GM21737 (cell line): ENCODE measurements around the gene SFXN3.

Experiments
- ATAC-seq: cut with Tn5 transposase; IDR thresholded peaks from one replicate; pipeline ENCODE4 v1.9.1; 2021; ENCODE audit warnings: mild to moderate bottlenecking, moderate library complexity; ENCODE audit not compliant: unreplicated experiment

SFXN3 gene

DNA sequence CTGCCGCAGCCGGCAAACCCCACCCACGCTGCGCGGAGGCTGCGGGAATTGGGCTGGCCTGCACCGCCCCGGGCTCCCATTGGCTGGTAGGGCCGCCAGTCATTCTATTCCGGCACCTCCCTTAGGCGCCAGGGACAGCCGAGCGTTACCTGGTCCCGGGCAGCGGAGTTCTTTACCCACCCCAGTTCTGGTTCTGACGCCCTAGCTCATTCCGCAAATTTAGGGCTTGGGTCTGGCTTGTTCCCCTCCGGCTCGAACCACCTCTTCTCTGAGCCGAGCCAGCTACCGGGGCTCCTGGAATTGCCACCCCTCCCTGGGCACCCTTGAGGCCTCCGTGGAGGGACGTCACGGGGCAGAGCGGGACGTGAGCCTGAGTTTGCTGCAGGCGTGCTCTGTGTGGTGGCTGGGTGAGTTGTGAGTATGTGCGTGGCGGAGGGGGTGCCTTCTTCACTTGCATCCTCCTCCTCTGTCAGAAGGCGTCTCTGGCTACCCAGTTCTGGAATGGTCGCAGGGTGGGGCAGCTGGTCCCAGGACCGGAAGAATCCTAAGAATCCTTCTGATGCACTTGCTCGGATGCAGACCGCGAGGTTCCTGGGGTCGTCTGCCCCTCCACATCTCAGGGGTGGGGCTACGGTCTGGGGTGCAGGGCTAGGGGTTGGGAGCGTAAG lies at the start of gene SFXN3, which contains the start of gene PDZD7:
SFXN3 (plus strand) TSS at position 107 of the 668 bp plus-strand sequence. CDS start 3,461 bp downstream, outside the sequence.
PDZD7 (minus strand) TSS at position 2 of the 668 bp plus-strand sequence. CDS start 910 bp downstream, outside the sequence.
- ATAC-seq: peak; percentile 81

- no peak for ATAC-seq
These were observed 47.9 kb upstream of the SFXN3 start for GRCh38 chr10:100982916-100983830.

DNA sequence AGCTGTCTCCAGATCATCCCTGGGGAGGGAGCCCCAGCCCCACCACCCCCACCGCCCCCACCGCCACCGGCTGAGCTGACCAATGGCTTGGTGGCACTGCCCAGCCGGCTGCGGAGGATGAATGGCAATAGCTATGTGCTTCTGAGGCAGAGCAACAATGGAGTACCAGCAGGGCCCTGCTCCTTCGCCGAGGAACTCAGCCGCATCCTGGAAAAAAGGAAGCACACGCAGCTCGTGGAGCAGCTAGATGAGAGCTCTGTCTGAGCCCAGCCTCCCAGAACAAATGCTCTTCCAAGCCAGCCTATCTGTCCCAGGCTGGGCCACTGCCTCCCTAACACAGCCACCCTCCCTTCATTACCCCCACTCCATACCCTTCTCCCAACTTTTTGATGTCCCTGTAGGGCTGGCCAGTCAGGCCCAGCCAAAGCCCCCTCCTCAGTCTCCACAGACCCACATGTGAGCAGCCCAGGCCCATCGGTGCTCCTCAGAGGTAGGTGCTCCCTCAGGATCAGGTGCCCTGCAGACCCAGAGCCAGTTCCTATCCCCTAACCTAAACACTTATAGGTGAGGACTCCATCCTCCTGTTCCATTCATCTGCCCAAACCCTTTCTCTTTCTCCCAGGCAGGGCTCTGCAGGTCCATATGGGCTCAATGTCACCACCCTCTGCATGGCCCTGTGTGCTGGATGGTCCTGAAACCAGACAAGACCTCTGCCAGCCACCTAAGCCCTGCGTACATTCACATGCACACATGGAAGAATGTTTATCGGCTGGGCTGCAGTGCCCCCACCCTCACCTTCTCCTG lies 47.0 kb upstream of the SFXN3 start:
- ATAC-seq: no peak

GRCh38 chr10:100984672-100985177 lies 46.3 kb upstream of the SFXN3 start:
- ATAC-seq: no peak

DNA sequence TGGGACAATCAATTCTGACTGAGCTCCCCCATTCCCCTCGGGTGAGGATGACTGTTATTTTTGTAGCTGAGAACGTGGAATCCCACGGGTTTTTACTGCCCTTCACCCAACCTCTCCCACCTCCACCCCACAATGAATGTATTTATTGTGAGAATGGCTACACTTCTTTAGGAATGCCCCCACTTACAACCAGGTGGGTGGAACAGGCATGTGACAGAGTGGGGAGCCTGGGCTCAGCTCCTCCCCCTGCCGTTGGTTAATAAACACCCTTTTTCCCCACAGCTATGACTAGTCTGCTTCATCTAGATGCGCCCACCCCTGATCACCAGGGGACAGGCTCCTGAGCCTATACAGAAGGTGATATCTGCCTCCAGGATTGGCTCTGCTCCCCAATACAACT lies 45.7 kb upstream of the SFXN3 start:
- no peak for ATAC-seq

GRCh38 chr10:100986623-100986951 lies 44.4 kb upstream of the SFXN3 start:
- no peak for ATAC-seq

DNA sequence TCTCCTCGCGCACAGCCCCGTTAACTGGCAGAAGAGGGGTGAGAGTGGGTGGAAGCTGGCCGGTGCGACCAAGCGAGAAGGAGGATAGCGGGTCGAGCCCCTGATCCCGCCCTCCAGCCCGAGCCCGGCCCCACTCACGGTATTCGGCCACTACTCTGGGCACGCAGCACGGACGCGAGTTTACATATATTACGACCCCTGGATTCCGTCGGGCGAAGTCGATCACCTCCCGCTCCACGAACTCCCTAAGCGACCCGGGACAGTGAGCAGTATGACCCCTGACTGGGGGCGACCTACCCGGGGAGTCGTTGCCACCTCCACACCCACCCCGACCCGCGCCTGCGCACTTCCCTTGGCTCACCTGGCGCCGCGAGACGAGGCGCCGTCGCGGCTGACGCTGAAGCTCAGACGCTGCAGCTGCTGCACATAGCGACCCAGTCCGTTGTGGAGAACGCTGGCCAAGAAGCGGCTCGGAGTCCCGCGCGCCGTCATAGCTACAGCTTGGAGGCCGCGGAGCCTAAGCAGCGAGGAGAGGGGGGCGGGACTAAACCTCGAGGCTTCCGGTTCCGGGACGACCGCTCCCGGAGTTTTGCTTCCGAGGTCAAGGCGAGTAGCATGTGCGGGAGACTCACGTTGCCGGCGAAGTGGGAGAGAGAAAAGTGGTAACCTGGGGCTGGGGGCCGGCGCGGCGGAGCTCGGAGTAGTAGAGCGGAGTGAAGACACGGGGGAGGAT lies 43.9 kb upstream of the SFXN3 start, which contains the start of the genes MRPL43 and TWNK:
MRPL43 (minus strand) TSS at position 546 of the 733 bp plus-strand sequence; CDS start at position 492, 54 bp downstream.
TWNK (plus strand) TSS at position 592 of the 733 bp plus-strand sequence. CDS start 668 bp downstream, outside the sequence.
- peak; percentile 75 for ATAC-seq

DNA sequence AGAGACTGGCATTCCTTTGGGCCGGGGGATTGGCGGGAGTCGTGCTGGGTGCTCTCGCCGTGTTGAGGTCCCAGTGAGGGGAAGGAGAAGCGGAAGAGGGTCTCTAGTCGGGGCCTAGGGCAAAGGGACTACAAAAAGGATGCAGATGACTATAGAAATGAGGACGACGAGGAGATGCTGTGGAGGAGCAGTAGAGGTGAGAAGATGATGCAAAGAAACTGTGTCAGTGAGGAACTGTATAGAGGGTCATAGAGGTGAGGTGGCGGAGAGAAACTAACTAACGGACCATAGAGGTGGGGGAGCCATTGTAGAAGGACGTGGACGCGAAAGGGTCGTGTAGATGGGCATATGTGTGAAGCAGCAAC lies 43.4 kb upstream of the SFXN3 start:
- ATAC-seq: no peak

DNA sequence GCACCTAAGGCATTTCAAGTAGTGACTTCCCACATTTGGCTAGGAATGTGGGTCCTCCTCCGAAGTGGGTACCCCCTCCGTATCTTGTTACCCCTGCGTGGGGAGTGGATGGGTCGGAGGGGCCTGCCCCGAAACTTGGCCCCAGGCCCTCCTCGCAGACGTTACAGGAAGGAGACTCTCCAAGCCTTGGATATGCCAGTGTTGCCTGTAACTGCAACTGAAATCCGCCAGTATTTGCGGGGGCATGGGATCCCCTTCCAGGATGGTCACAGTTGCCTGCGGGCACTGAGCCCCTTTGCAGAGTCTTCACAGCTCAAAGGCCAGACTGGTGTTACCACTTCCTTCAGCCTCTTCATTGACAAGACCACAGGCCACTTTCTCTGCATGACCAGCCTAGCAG lies 42.9 kb upstream of the SFXN3 start:
- no peak for ATAC-seq

DNA sequence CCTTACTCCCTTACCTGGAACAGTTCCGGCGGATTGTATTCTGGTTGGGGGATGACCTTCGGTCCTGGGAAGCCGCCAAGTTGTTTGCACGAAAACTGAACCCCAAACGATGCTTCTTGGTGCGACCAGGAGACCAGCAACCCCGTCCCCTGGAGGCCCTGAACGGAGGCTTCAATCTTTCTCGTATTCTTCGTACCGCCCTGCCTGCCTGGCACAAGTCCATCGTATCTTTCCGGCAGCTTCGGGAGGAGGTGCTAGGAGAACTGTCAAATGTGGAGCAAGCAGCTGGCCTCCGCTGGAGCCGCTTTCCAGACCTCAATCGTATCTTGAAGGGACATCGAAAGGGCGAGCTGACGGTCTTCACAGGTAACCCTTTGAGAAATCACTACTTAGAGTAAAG lies 41.9 kb upstream of the SFXN3 start:
- no peak for ATAC-seq

DNA sequence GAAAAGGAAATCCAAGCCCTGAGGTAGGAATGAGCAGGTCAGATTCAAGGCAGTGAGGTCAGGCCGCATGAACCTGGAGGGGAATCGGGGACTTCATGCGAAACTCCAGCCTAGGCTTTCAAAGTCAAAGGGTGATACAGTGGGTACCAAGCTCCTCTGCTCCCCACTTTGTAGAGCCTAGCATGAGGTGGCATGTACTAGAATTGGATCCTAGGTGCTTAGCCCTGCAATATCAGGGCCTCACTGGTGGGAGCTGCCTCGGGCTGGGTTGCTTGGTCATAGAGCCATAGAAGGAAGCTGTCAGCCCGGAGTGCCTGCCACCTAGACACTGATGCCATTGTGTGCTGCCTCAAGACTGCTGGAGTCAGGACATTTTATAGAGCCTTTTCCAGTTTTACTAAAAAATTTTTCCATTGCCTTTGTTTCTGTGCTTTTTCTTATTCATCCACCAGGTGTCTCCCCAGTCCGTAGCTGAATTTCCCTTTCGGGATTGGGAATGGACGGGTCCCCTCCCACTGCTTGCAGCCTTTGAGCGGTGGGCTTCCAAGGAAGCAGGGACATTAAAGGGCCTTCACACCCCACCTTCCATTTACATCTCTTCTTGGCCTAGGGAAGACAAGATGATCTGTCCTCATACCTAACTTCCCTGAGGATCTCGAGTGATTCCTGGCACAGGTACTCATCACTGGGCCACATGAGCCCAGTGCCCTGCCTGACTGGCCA lies 36.9 kb upstream of the SFXN3 start:
- ATAC-seq: no peak

GRCh38 chr10:100995181-100995580 lies 35.9 kb upstream of the SFXN3 start:
- no peak for ATAC-seq

- ATAC-seq: no peak
These were observed 34.2 kb upstream of the SFXN3 start for GRCh38 chr10:100996678-100997359.

DNA sequence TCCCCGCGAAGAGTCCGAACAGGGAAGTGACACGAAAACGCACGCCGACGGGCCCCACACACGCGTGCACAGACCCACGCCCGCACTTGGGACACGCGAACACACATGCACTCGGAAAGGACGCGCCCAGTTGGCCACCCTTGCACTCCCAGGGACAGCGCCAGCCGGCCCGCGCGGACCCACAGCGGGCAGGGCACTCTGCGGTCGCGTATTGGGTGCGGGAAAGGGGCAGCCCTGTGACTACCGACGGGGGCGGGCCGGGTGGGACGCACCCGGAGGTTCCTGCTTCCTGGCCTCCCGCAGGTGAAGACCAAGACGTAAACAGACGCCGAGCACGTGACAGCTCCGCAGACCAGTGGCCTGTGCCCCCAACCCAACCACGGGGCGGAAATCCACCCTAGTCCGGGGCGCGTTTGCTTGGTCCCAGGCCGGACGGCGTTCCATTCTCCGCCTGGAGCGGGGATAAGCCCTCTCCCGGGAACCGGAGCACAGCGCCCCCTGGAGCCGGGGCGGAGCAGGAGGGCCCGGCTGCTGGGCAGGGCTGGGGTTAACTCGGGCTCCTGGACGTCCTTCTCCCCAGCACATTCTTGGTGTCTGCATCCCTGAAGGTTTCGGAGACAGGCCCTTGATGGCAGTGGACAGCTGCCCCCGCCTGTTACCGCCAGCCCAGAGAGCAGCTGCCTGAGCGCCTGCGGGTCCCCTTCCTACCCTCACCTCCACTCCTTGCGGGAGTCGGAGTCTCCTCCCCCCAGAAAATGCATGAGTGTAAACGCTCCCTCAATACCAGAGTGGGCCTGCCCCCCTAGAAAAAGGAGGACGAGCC lies 33.5 kb upstream of the SFXN3 start:
- ATAC-seq: peak; percentile 32

DNA sequence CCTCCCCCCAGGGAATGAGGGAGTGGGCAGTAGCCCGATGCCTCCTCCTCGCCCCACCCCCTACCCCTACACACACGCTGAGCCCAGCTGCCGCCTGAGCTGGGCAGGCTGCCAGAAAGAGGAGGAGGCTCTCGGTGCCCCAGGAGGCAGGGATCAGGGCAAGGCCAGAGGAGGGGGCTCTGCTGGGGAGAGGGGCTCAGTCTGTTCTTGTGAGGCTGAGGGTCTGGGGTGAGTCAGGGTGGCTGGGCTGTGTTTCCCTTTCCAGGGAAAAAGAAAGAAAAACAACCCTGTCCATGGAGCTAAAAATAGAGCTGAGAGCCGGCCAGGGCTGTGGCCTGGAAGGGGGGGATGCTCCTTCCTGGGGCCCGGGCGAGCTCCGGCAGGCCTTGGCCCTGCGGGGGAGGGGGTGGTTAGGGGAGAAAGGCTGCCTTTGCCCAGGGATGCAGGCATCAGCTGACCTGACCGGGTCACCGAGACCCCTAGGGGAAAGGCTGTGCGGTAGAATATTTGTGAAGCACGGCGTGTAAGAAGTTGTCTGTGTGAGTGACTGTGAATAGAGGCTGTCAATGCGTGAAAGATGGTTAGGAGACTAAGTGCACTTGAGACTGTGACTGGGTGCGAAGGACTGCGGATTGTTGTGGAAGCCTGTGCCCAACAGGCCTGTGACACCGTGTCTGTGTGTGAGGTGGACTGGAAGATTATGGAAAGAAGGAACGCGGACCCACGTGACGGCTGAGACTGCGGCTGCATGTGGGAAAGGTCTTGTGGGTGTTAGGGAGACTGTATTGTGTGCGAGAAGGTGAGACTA lies 32.6 kb upstream of the SFXN3 start:
- peak; percentile 18 for ATAC-seq

DNA sequence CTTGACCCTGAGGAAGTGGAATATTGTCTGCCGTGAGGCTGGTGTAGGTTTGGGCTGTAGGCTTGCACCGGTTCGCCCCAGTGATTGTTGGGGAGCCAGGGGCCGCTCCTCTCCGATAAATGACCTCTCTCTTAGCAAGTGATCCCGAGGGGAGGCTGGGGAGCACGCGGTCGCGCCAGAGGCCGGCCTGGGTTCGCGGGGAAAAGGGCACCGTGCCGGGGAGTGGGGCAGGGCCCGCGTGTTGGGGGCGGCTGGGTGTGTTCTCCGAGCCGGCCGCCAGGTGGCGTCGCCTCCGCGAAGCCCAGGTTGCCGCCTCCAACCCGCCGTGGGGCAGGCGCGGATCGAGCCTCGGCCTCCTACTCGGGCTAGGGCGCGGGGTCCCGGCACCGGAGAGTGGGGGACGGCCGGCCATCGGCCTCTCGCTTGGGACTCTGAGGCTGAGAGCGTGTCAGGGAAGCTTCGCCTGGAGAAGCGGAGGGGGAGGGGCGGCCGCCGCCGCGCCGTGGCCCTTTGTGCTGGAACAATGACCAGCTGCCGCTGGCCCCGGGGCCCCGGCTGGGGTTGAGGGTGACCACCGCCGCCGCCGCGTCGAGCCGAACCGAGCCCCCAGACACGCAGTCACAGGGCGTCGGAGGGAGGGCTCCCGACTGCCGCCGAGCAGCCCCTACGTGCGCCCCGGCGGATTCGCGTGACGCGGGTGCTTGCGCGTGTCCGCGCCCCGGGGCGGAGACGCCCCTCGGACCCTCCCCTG lies 31.9 kb upstream of the SFXN3 start:
- peak; percentile 41 for ATAC-seq

GRCh38 chr10:100999742-101000126 lies 31.3 kb upstream of the SFXN3 start, which contains the start of gene LZTS2:
TSS of gene LZTS2 (plus strand) at chr10:100999808. CDS start at chr10:101002539, 2,731 bp downstream.
- ATAC-seq: no peak
